Mucosa of descending colon (tissue), 3 donors: ENCODE data around the gene CDK14. TPM values are rescaled to one million over a fixed set of nuclear protein-coding genes. Genes with fewer than 3 reads are reported as not detected.

ENCODE experiments used
- ATAC-seq: fragments of 200-7000 bp; cut with Tn5 transposase; one replicate; pipeline ENCODE4 v1.9.1; 2020; ENCODE audit warnings: mild to moderate bottlenecking, moderate library complexity
- DNase-seq, 3 donors: peaks; one replicate each; pipeline ENCODE4 v3.0.0-alpha.2; 2020
- H3K36me3 ChIP-seq: fragments of 200-600 bp; one replicate; pipeline ENCODE4 v1.8.0; 2021; ENCODE audit warnings: low read depth, mild to moderate bottlenecking
- H3K4me1 ChIP-seq: fragments of 200-600 bp; one replicate; pipeline ENCODE4 v1.8.0; 2021; ENCODE audit warnings: low read depth, mild to moderate bottlenecking
- H3K4me3 ChIP-seq: fragments of 200-600 bp; one replicate; pipeline ENCODE4 v1.8.0; 2021; ENCODE audit warnings: mild to moderate bottlenecking
- H3K9me3 ChIP-seq: fragments of 200-600 bp; one replicate; pipeline ENCODE4 v1.8.0; 2021; ENCODE audit warnings: mild to moderate bottlenecking
- intact Hi-C, 2 donors: fragments of 100-400 bp; cut with DNase I in 1 of 2; cut with micrococcal nuclease in 1 of 2; formaldehyde crosslinking; loops; one replicate each; pipeline versions ENCODE4 v1.11.0 to v1.11.1; 2022; cut with DNase I, micrococcal nuclease
- total RNA-seq, 3 donors: library from RNA; stranded (reverse); fragmentation: NEBNext Ultra II Directional in 2 of 3; extraction: Animal tissue kit (Norgen Biotek cat#: 25700) in 2 of 3; gene quantifications; one replicate each; pipeline versions ENCODE4 v1.2.1 to v1.2.4, GENCODE V29; 2021 to 2023
- TF ChIP-seq, protein P1 (sequence below): fragments of 200-600 bp; IDR thresholded peaks from one replicate; pipeline ENCODE4 v1.8.0; 2022; ENCODE audit warnings: antibody characterized with exemption, mild to moderate bottlenecking
- donor health status: DM: no; HTN: no; CAD: no; lungs with moderate emphysema.
- donor health status: DM: no; HTN: no; CAD: no.
- donor health status: DM: no; HTN: yes; CAD: no.

Gene CDK14
- total RNA-seq, 3 donors from 2014 or later: 5.4 to 24.4 (median 5.6) TPM

DNA sequence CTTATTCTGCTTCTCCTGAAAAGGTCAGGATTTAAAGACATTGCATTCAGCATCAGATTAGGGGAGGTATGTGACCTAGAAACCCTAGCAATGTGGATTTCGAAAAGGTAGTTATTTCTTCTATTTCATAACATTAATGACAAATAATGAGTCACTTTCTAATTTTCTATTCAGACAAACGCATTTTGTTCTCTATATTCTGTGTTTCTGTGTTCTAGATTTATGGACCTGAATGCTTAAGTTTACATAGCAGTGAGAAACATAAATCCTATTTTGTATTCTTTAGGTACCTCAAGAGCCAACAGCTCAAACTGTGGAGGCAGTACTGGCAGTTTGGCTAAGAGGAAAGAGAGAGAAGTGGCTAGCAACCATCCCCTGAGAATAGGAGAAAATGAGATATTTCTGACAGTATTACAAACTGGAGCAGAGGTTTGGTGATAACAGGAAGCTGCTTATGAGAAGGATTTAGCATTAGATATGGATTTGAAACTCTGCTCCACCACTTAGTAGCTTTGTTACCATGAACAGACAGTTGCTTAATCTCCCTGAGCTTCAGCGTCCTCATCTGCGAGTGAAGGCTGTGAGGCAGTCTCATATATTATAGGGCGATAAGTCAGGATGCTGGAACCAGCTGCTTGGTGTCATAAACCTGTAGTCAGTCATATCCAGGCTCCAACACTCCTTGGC is 28.2 kb downstream of the CDK14 start:
- ATAC-seq (no peak), DNase-seq (no peak)
- H3K9me3 ChIP-seq: no peaks in the 10 kb centered on the region
- H3K36me3 ChIP-seq: no peaks in the 10 kb centered on the region
- H3K4me1 ChIP-seq: peaks cover 3% of the 10 kb centered on the region
- TF ChIP-seq, protein P1, sequence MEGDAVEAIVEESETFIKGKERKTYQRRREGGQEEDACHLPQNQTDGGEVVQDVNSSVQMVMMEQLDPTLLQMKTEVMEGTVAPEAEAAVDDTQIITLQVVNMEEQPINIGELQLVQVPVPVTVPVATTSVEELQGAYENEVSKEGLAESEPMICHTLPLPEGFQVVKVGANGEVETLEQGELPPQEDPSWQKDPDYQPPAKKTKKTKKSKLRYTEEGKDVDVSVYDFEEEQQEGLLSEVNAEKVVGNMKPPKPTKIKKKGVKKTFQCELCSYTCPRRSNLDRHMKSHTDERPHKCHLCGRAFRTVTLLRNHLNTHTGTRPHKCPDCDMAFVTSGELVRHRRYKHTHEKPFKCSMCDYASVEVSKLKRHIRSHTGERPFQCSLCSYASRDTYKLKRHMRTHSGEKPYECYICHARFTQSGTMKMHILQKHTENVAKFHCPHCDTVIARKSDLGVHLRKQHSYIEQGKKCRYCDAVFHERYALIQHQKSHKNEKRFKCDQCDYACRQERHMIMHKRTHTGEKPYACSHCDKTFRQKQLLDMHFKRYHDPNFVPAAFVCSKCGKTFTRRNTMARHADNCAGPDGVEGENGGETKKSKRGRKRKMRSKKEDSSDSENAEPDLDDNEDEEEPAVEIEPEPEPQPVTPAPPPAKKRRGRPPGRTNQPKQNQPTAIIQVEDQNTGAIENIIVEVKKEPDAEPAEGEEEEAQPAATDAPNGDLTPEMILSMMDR: no peak
- no peak overlapping the region for H3K4me3 ChIP-seq
- intact Hi-C loops: no loop called here

DNA sequence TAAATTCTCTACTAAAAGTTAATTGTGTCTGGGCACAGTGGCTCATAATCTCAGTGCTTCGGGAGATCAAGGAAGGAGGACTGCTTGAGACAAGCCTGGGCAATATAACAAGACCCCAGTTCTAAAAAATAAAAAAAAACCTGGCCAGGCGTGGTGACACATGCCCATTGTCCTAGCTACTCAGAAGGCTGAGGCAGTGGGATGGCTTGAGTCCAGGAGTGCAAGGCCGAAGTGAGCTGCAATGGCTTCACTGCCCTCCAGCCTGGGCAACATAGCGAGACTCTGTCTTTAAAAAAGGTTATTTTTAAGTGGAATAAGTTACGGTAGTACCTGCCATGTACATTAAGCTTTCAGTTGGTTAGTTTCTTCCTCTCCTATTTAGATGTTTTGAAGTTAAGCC is 28.9 kb downstream of the CDK14 start:
- no peak for ATAC-seq
- Histone ChIP-seq H3K4me3 (no peak overlapping the region), H3K4me1 (peaks cover 3% of the 10 kb centered on the region), H3K36me3 (no peaks in the 10 kb centered on the region), H3K9me3 (no peaks in the 10 kb centered on the region)
- intact Hi-C loops: no loop called here
- TF ChIP-seq, protein P1: no peak
- no peak for DNase-seq

DNA sequence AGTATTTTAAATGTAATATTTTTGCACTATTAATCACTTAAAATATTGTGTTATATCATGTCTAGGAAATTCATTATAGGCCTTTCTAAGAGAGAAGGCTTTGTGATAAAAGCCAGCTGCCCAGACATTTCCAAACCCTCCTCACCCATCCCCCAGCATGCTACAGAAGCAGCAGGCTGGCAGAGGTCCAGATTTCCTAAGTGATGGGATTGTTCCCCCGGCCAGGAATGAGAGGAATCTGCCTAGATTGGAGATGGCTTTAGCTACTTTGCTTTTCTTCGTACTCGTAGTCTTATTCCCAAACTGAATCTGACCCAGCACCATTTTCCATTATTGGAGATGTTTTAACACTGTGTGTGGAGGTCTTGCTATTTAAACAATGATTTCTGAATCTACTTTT is 29.4 kb downstream of the CDK14 start:
- intact Hi-C loops: no loop called here
- Histone ChIP-seq H3K36me3 (no peaks in the 10 kb centered on the region), H3K9me3 (no peaks in the 10 kb centered on the region), H3K4me1 (peaks cover 3% of the 10 kb centered on the region), H3K4me3 (no peak overlapping the region)
- ATAC-seq (no peak), DNase-seq (peak in 1 of 3 donors; percentile 7)
- TF ChIP-seq, protein P1: no peak

DNA sequence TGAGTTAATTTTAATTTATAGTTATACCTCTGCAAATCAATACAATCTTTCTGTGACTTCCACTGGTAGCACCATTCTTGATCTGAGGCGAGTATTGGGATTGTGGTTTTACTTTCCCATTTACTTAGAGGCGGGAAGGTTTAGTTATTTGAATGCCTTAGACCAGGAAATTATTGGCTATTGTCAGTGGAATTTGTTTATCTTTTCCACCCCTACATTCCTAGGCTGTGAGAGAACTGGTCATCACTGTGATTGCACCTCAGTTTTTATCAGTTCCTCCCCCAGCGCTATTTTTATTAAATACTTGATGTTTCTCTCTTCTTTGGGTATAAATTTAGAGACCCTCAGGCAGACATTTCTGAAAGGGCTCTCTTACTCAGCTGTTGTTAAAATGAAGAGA is 29.9 kb downstream of the CDK14 start:
- Histone ChIP-seq H3K4me1 (peaks cover 3% of the 10 kb centered on the region), H3K9me3 (no peaks in the 10 kb centered on the region), H3K4me3 (no peak overlapping the region), H3K36me3 (no peaks in the 10 kb centered on the region)
- ATAC-seq (no peak), DNase-seq (no peak)
- intact Hi-C loops: no loop called here
- TF ChIP-seq, protein P1: no peak

DNA sequence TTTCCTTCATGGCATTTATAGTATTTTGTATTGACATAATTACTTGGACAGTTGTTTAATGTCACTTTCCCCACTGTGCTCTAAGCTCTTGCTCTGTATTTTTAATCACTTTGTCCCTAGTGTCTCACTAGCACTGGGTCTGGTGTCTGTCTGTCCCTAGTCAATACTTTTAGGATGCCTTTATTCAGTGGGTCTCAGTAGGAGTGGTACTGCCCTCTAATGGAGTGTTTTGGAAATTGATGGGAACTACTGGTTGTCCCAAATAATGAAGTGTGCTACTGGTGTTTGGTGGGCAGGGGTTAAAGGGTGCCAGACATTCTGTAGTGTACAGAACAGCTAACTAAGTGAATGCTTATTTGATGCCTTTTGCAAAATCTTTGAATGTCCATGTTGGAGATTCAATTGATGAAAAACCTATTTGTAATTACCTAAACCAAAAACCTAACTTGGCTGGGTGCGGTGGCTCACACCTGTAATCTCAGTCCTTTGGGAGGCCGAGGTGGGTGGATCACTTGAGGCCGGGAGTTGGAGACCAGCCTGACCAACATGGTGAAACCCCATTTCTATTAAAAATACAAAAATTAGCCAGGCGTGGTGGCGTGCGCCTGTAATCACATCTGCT is 33.3 kb downstream of the CDK14 start:
- no peak overlapping the region for H3K4me3 ChIP-seq
- TF ChIP-seq, protein P1: no peak
- ATAC-seq: peak; percentile 53
- H3K36me3 ChIP-seq: no peaks in the 10 kb centered on the region
- peak in 1 of 3 donors; percentile 37 for DNase-seq
- intact Hi-C loops: no loop called here
- H3K4me1 ChIP-seq: no peaks in the 10 kb centered on the region
- H3K9me3 ChIP-seq: no peaks in the 10 kb centered on the region
